ENCODE data around the gene VPS39. TPM values are rescaled to one million over a fixed set of nuclear protein-coding genes. Genes with fewer than 3 reads are reported as not detected.

The VPS39 gene
- total RNA-seq, 1 donor from 2014 or later, result 22.6 TPM

DNA sequence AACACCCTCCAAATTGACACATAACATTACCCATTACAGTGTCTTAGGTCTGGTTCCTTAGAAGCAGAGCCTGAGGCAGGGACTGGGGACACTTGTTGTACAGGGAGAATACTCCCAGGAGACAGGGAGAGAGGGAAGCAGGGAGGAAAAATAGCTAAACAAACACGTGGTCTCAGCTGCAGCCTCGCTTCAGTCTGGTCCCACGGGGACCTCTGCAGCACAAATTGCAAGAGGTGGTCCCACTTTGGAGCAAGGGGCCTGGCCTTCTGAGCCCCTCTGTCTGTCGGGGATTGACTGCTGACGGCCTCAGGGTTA is 88.7 kb downstream of the VPS39 start:
- no peak overlapping the region for H3K4me3 ChIP-seq (ENCODE audit: low read depth, low read length)
- H3K27me3 ChIP-seq (ENCODE audit: control insufficient read depth, insufficient read depth, low read length), result no peaks in the 10 kb centered on the region
- H3K36me3 ChIP-seq (ENCODE audit: control insufficient read depth, insufficient read depth, low read length), result no peaks in the 10 kb centered on the region
- no peak for DNase-seq (ENCODE audit: low read depth)
- FAIRE-seq, result no peak
- TF ChIP-seq, protein P1, sequence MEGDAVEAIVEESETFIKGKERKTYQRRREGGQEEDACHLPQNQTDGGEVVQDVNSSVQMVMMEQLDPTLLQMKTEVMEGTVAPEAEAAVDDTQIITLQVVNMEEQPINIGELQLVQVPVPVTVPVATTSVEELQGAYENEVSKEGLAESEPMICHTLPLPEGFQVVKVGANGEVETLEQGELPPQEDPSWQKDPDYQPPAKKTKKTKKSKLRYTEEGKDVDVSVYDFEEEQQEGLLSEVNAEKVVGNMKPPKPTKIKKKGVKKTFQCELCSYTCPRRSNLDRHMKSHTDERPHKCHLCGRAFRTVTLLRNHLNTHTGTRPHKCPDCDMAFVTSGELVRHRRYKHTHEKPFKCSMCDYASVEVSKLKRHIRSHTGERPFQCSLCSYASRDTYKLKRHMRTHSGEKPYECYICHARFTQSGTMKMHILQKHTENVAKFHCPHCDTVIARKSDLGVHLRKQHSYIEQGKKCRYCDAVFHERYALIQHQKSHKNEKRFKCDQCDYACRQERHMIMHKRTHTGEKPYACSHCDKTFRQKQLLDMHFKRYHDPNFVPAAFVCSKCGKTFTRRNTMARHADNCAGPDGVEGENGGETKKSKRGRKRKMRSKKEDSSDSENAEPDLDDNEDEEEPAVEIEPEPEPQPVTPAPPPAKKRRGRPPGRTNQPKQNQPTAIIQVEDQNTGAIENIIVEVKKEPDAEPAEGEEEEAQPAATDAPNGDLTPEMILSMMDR (IDR thresholded peaks at IDR 0.05; ENCODE audit: insufficient read depth, low read length, severe bottlenecking), result no peak

DNA sequence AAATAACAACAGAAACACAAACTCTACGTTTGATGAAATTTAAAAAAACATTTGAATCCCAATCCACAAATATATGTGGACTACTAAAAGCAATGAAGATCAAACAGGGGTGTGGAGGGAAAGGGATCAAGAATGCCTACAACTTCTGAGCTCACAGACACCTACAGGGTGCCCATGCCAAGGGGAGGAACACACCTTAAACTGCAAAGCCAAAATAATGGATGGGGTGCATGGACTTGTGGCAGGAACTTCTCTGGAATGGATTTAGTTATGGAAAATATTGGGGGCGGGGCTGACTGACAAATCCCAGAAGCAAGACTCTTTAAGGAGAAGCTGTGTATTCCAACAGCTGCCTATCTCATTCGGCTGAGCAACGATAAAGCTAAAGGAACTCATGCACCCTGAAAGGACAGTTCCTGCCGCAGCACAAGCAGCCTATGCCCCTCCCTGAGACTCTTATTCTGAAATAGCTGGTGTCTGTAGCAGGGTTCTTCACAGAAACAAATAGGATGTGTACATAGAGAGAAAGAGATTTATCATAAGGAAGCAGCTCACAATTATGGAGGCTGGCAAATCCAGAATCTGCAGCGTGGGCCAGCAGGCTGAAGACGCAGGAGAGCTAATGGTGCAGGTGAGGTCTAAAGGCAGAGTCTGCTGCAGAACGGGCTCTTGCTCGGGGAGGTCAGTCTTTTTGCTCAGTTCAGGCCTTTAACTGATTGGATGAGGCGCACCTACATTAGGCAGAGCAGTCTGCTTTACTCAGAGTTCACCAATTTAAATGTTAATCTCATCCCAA is 89.3 kb downstream of the VPS39 start:
- FAIRE-seq (no peak), DNase-seq (ENCODE audit: low read depth) (peak; percentile 58)
- Histone ChIP-seq H3K27me3 (ENCODE audit: control insufficient read depth, insufficient read depth, low read length) (no peaks in the 10 kb centered on the region), H3K4me3 (ENCODE audit: low read depth, low read length) (no peak overlapping the region), H3K36me3 (ENCODE audit: control insufficient read depth, insufficient read depth, low read length) (no peaks in the 10 kb centered on the region)
- TF ChIP-seq, protein P1 (IDR thresholded peaks at IDR 0.05; ENCODE audit: insufficient read depth, low read length, severe bottlenecking), result no peak

DNA sequence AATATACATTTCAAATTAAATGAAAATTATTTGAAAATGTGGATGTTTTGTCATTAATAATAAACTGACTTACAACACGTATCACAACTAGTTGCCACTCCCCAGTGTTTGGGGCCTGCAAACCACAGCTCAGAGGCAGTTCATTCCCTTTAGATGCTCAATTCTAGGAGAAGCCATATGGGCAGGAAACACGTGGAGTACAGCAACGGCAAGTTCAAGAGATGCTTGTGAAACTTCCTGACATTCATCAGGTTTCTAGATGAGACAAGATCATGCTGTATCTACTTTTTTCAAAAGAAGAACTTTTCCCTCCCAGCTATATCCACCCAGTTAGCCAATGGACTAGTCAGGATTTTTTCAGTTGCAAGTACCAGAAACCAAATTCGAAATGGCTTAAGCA is 96.2 kb downstream of the VPS39 start:
- no peaks in the 10 kb centered on the region for H3K36me3 ChIP-seq (ENCODE audit: control insufficient read depth, insufficient read depth, low read length)
- TF ChIP-seq, protein P1 (IDR thresholded peaks at IDR 0.05; ENCODE audit: insufficient read depth, low read length, severe bottlenecking), result no peak
- FAIRE-seq (no peak), DNase-seq (ENCODE audit: low read depth) (no peak)
- H3K27me3 ChIP-seq (ENCODE audit: control insufficient read depth, insufficient read depth, low read length), result no peaks in the 10 kb centered on the region
- no peak overlapping the region for H3K4me3 ChIP-seq (ENCODE audit: low read depth, low read length)

DNA sequence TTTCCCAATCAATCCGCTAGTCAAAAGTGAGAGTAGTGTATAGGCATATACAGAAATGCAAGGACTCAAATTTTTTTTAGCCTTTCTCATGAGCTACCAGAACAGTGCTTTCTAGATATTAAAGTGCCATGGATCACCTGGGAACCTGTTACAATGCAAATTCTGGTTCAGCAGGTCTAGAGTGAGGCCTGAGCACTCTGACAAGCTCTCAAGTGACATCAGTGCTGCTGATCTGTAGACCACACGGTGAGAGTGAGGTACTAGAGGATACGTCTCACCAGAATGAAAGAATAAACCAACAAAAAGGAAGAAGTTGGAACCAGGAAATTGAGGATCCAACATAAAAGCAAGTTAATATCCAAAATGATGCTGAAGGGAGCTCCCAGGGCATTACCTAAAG is 97.7 kb downstream of the VPS39 start:
- Histone ChIP-seq H3K27me3 (ENCODE audit: control insufficient read depth, insufficient read depth, low read length) (no peaks in the 10 kb centered on the region), H3K36me3 (ENCODE audit: control insufficient read depth, insufficient read depth, low read length) (no peaks in the 10 kb centered on the region), H3K4me3 (ENCODE audit: low read depth, low read length) (no peak overlapping the region)
- FAIRE-seq (no peak), DNase-seq (ENCODE audit: low read depth) (no peak)
- TF ChIP-seq, protein P1 (IDR thresholded peaks at IDR 0.05; ENCODE audit: insufficient read depth, low read length, severe bottlenecking), result no peak

DNA sequence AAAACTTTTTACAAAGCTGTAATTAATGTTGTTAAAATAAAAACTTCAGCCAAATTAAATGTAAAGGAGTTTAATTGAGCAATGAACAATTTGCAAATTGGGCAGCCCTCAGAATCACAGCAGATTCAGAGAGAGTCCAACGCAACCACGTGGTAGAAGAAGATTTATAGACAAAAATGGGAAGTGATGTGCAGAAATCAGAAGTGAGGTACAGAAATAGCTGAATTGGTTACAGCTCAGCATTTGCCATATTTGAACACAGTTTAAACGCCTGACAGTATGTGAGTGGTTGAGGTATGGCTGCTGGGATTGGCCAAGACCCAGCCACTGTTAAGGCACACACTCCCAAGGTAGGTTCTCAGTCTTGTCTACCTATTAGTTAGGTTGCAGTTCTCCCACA is 99.3 kb downstream of the VPS39 start:
- H3K36me3 ChIP-seq (ENCODE audit: control insufficient read depth, insufficient read depth, low read length), result no peaks in the 10 kb centered on the region
- H3K4me3 ChIP-seq (ENCODE audit: low read depth, low read length), result no peak overlapping the region
- TF ChIP-seq, protein P1 (IDR thresholded peaks at IDR 0.05; ENCODE audit: insufficient read depth, low read length, severe bottlenecking), result no peak
- no peak for DNase-seq (ENCODE audit: low read depth)
- FAIRE-seq, result no peak
- H3K27me3 ChIP-seq (ENCODE audit: control insufficient read depth, insufficient read depth, low read length), result no peaks in the 10 kb centered on the region

Other genes with a start within 250 kb of the VPS39 start
- gene EHD4, start 235.7 kb downstream of the VPS39 start, total RNA-seq, result 21.1 and 28.3 TPM in 2 replicates
- gene PLA2G4E, start 187.3 kb downstream of the VPS39 start, total RNA-seq, result under 0.01 and 1.4 TPM in 2 replicates
- under 0.01 TPM in 2 replicates for gene PLA2G4D, start 113.7 kb downstream of the VPS39 start, total RNA-seq
- 1.6 and 10.2 TPM in 2 replicates for gene PLA2G4F, start 51.7 kb downstream of the VPS39 start, total RNA-seq
- 13.2 and 14.1 TPM in 2 replicates for gene GANC, start 64.9 kb upstream of the VPS39 start, total RNA-seq
- 153 and 156 TPM in 2 replicates for gene TMEM87A, start 65.1 kb upstream of the VPS39 start, total RNA-seq
- gene CAPN3, start 151.2 kb upstream of the VPS39 start, total RNA-seq, result 2.1 and 3.2 TPM in 2 replicates